Measurements from ENCODE around the gene CBX8. TPM values are rescaled to one million over a fixed set of nuclear protein-coding genes. Genes with fewer than 3 reads are reported as not detected.

CBX8 gene
- total and polyA plus RNA-seq, 2 of the 8 experiments (the other 6 are each of a cell fraction or from before 2014, with no cell fraction given) = 0.09 to 2.1 TPM

- Histone ChIP-seq H3K56ac (replicated peaks; ENCODE audit: insufficient read length, low read depth, low read length) (no peak overlapping the region), H3K23me2 (ENCODE audit: low read depth, low read length) (peaks cover 3% of the 10 kb centered on the region; the same call in 1 of the 2 replicates), H2BK120ac (replicated peaks; ENCODE audit: low read depth, low read length) (no peak overlapping the region), H4K91ac (replicated peaks; ENCODE audit: insufficient read length, low read length) (peak overlapping the region; percentile 40), H4K8ac (ENCODE audit: extremely low read depth, insufficient read depth, low read length) (peak overlapping the region; percentile 84), H2BK15ac (ENCODE audit: low read length) (0 out of 2 replicates have a peak overlapping the region, but pooled peaks have one; percentile 16), H2AFZ (ENCODE audit: low read length) (no peak overlapping the region), H3K79me1 (ENCODE audit: low read depth, low read length) (peaks cover 6% of the 10 kb centered on the region; the same call in 1 of the 2 replicates), H3K18ac (ENCODE audit: extremely low read depth, low read length) (peak overlapping the region; percentile 78; the same call in 1 of the 2 replicates), H2BK20ac (ENCODE audit: low read length) (no peak overlapping the region), H3K36me3 (ENCODE audit: control insufficient read depth in 2 of 4, insufficient read depth in 4 of 4, low read length in 3 of 4) (peaks cover 7 to 18% (median 13%) of the 10 kb centered on the region in 4 experiments; a peak in 6 of 8 replicates), H4K5ac (ENCODE audit: insufficient read length, low read depth, low read length) (no peak overlapping the region), H2BK12ac (ENCODE audit: low read depth, low read length) (no peak overlapping the region), H2AK5ac (ENCODE audit: low read depth, low read length) (no peak overlapping the region), H3K27ac (ENCODE audit: low read depth, low read length) (no peak overlapping the region), H3K9me3 (ENCODE audit: insufficient read depth in 2 of 2, low read depth in 1 of 2, low read length in 1 of 2) (no peaks in the 10 kb centered on the region), H3K14ac (ENCODE audit: insufficient read length) (no peak overlapping the region), H3K4me2 (ENCODE audit: insufficient read depth in 1 of 2, low read depth in 2 of 2, low read length in 2 of 2) (peak overlapping the region; percentile 12 to 74), H3K79me2 (ENCODE audit: control insufficient read depth in 1 of 2, insufficient read depth in 2 of 2, low read length in 2 of 2) (no peaks in the 10 kb centered on the region), H3K9ac (replicated peaks in 1 of 4; ENCODE audit: extremely low read depth in 1 of 4, low read depth in 3 of 4, low read length in 3 of 4) (no peak overlapping the region), H3K23ac (ENCODE audit: insufficient read length) (no peak overlapping the region), H4K20me1 (replicated peaks in 1 of 2; ENCODE audit: control insufficient read depth in 1 of 2, insufficient read depth in 2 of 2, low read length in 2 of 2) (peaks cover 39 to 40% of the 10 kb centered on the region in 2 experiments), H3K4ac (replicated peaks; ENCODE audit: insufficient read length, low read depth, low read length) (no peak overlapping the region), H3K27me3 (replicated peaks in 1 of 4; ENCODE audit: control insufficient read depth in 3 of 4, extremely low read depth in 1 of 4, insufficient read depth in 3 of 4, low read length in 3 of 4) (peaks cover 36 to 62% (median 56%) of the 10 kb centered on the region in 4 experiments), H3K4me1 (replicated peaks in 1 of 4; ENCODE audit: control insufficient read depth in 3 of 4, insufficient read depth in 4 of 4, low read length in 3 of 4) (peaks cover 7 to 39% (median 28%) of the 10 kb centered on the region in 4 experiments), H2BK5ac (ENCODE audit: low read depth, low read length) (no peak overlapping the region), H3K4me3 (ENCODE audit: extremely low read depth in 1 of 4, insufficient read depth in 2 of 4, low read depth in 3 of 4, low read length in 4 of 4) (peak overlapping the region; percentile 18 to 62 (median 29); a peak in 7 of 8 replicates)
- CTCF ChIA-PET (ENCODE audit: partially characterized antibody) = interaction anchor here (0.6 to 4.3 kb wide), 37 partner anchors 8 to 1762 kb away, joined by 3 to 88 read pairs (median 4); partner anchors contain the start of genes CBX2 and CBX4
- DNase-seq (ENCODE audit: low read depth in 1 of 2, low spot score in 2 of 2) (peak in 1 of 2 experiments; percentile 83), FAIRE-seq (peak; percentile 65)
- POLR2A ChIA-PET (ENCODE audit: partially characterized antibody) = interaction anchor here (0.8 to 3.2 kb wide), 19 partner anchors 8 to 69 kb away, joined by 3 to 20 read pairs (median 5); partner anchors contain the start of genes CBX2 and CBX4
- WGBS, 2 experiments (ENCODE audit: extremely low coverage in 1 of 2, insufficient coverage in 1 of 2, insufficient read length in 1 of 2, insufficient replicate concordance in 2 of 2, low coverage in 1 of 2, low lambda C conversion rate in 2 of 2, missing lambda C conversion rate in 1 of 2) = 6% methylated on average over 33 of the region's 52 CpGs; no CpG with 5 or more reads in 1 of the 2 experiments
- TF ChIP-seq TBP (IDR thresholded peaks at IDR 0.05; ENCODE audit: low read depth, low read length) (peak; percentile 52), FOSL1 (IDR thresholded peaks at IDR 0.05; ENCODE audit: insufficient read depth, low read depth, low read length) (no peak), KDM5A (IDR thresholded peaks at IDR 0.05; ENCODE audit: low read length) (no peak), EP300 (IDR thresholded peaks at IDR 0.05; ENCODE audit: borderline replicate concordance in 1 of 2, low read depth in 2 of 2, low read length in 2 of 2) (no peak), NRF1 (IDR thresholded peaks at IDR 0.05; ENCODE audit: low read depth, low read length) (no peak), RAD21 (IDR thresholded peaks at IDR 0.05 in 1 of 2, conservative IDR thresholded peaks at IDR 0.05 in 1 of 2; ENCODE audit: low read depth in 2 of 2, low read length in 2 of 2) (peak; percentile 40 to 64), JUN (IDR thresholded peaks at IDR 0.05; ENCODE audit: low read depth, low read length) (no peak)
Measured at GRCh38 chr17:79788989-79789942, 7.6 kb downstream of the CBX8 start.

Measured in H1 (cell line).